ACC112 (cell line): Measurements from ENCODE around the gene VWA2.

ENCODE experiments used
- H2AFZ ChIP-seq: fragments of 200-600 bp; sonication (generic); one replicate; pipeline ENCODE4 v1.6.0; 2017; ENCODE audit warnings: antibody characterized with exemption, low read length; ENCODE audit not compliant: unreplicated experiment
- H3K27ac ChIP-seq: fragments of 200-600 bp; sonication (generic); 2 replicates; pipeline ENCODE4 v1.5.1; 2014; ENCODE audit warnings: low read depth, mild to moderate bottlenecking, antibody characterized with exemption, low read length, moderate library complexity
- H3K27me3 ChIP-seq: fragments of 200-600 bp; sonication (generic); 2 replicates; pipeline ENCODE4 v1.6.1; 2014; ENCODE audit warnings: mild to moderate bottlenecking, antibody characterized with exemption, low read length, moderate library complexity, mixed read lengths; ENCODE audit not compliant: insufficient read depth
- H3K36me3 ChIP-seq: fragments of 200-600 bp; sonication (generic); 2 replicates; pipeline ENCODE4 v1.6.1; 2016; ENCODE audit warnings: mild to moderate bottlenecking, antibody characterized with exemption, low read length, moderate library complexity, mixed read lengths; ENCODE audit not compliant: insufficient read depth
- H3K4me1 ChIP-seq: fragments of 200-600 bp; sonication (generic); one replicate; pipeline ENCODE4 v1.6.1; 2016; ENCODE audit warnings: low read length, mixed read lengths; ENCODE audit not compliant: insufficient read depth, unreplicated experiment, control insufficient read depth
- H3K4me3 ChIP-seq: fragments of 200-600 bp; sonication (generic); 2 replicates; pipeline ENCODE4 v1.5.1; 2014; ENCODE audit warnings: mild to moderate bottlenecking, low read depth, low read length
- H3K79me2 ChIP-seq: fragments of 200-600 bp; sonication (generic); one replicate; pipeline ENCODE4 v1.6.0; 2016; ENCODE audit warnings: low read length; ENCODE audit not compliant: control insufficient read depth, unreplicated experiment, insufficient read depth

Gene VWA2

DNA sequence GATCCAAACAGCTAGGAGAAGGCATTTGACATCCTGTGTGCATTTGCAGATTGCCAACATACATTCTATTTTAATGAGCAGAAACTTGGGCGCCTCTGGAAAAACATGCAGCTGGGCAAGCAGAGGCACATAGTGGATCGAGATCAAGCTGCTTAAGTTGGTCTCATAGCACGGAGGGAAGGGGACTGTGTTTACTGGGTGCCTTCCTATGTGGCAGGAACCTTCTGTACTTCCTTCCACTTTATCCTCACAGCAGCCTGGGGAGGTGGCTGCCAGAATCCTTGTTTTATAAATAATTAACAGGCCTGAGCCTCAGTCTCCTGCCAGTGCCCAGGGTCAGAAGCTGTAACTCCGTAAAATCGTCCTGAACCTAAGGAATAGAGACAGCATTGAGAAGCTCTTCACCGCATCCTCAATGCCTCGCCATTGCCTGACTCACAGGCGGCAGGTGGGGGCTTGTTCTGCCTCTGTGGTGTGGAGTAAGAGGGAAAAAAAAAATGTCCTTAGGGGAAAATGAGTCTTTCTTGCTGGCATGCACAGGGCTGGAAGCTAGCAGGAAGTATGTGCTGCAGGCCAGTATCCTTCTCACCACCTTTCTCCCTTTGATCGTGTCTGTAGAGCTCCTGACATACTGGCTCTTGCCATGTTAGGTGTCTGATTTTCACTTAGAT lies 6.2 kb downstream of the VWA2 start:
- H3K27me3 ChIP-seq, result peaks cover 46% of the 10 kb centered on the region
- H3K79me2 ChIP-seq, result no peaks in the 10 kb centered on the region
- no peaks in the 10 kb centered on the region for H3K36me3 ChIP-seq
- H2AFZ ChIP-seq, result no peak overlapping the region
- no peak overlapping the region for H3K27ac ChIP-seq
- no peak overlapping the region for H3K4me3 ChIP-seq
- no peaks in the 10 kb centered on the region for H3K4me1 ChIP-seq

DNA sequence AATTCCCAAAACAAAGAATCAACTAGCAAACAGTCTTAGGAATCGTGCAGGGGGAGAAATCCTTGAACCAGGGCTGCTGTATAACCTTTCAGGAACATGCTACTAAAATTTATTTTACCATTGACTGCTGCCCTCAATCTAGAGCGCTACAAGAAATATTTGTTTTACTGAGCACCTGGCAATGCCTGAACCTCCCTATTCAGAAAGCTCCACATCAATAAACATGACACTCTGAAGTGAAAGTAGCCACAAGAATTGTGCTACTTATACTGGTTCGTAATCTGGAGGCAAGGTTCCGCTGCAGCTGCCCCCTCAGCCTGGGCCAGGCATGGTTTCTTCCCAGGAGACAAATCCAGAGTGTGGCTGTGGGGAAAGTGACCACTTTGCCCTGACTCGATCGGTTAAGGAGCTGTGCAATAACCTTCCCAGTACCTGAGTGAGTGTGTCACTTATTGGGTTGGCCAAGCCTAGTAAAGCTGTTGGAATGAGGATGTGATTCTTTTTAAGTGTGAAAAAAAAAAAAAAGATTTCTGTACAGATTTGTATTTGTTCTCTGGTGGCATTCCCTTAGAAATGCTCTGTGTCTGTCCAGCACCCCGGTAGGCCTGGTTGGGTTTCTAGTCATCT lies 7.7 kb downstream of the VWA2 start:
- Histone ChIP-seq H3K27ac (no peak overlapping the region), H3K79me2 (no peaks in the 10 kb centered on the region), H2AFZ (no peak overlapping the region), H3K36me3 (no peaks in the 10 kb centered on the region), H3K27me3 (peaks cover 31% of the 10 kb centered on the region), H3K4me1 (no peaks in the 10 kb centered on the region), H3K4me3 (no peak overlapping the region)

DNA sequence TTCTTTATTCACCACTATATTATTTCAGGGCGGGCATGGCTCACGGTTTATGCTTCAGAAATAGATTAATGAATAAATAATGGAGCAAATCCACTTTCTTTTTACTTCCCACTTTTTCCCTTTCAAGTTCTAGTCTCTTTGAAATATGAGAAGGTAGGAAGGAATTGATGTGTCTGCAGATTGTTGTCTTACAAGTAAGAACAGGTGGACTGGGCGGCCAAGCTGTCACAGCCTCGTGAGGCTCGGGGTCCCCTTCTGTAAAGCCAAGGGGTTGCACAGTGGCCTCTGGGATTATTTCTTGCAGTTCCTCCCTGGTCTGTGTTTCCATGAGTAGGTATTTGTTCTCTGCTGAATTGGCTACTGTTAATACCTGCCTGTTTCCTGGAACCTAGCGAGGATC lies 11.2 kb downstream of the VWA2 start:
- Histone ChIP-seq H3K27ac (no peak overlapping the region), H3K36me3 (no peaks in the 10 kb centered on the region), H3K4me1 (no peaks in the 10 kb centered on the region), H3K79me2 (no peaks in the 10 kb centered on the region), H3K27me3 (no peaks in the 10 kb centered on the region), H2AFZ (no peak overlapping the region), H3K4me3 (no peak overlapping the region)

DNA sequence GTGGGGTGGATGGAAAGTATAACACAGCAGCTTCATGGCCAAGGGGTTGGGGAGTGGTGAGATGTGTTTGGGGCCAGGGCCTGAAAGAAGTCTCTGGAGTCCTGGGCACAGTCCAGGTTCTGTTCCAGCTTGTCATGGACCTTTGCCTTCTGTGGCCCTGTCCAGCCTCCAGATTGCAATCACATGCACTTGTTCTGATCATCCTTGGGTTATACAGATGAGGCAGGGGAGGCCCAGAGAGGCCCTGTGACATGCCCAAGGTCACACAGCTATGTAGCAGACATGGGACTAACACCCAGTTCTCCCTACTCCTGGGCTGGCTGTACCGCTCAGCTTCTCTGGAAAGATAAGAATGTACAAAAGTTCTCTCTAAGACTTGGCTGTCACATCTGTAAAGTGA lies 11.7 kb downstream of the VWA2 start:
- Histone ChIP-seq H3K4me1 (no peaks in the 10 kb centered on the region), H3K27ac (no peak overlapping the region), H3K4me3 (no peak overlapping the region), H3K79me2 (no peaks in the 10 kb centered on the region), H2AFZ (no peak overlapping the region), H3K27me3 (no peaks in the 10 kb centered on the region), H3K36me3 (no peaks in the 10 kb centered on the region)

DNA sequence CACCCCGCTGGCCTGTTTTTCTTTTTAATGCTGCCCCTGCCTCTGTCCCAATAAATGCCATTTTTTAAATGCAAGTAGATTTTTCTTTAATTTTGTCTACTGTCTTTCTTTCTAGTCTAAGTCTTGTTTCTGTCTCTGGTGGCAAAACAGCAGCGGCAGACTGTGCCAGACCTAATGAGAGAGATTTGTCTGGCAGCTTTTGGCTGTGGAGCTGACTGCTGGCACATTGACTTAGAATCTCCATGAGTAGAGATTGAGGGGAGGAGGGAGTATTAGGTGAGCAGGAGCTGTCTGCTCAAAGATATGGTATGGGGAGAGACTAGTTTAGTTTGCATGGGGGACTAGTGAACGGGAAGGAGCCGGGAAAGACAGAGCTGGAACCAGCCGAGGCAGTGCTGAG lies 13.0 kb downstream of the VWA2 start:
- Histone ChIP-seq H3K27me3 (no peaks in the 10 kb centered on the region), H2AFZ (no peak overlapping the region), H3K27ac (no peak overlapping the region), H3K4me3 (no peak overlapping the region), H3K4me1 (no peaks in the 10 kb centered on the region), H3K36me3 (no peaks in the 10 kb centered on the region), H3K79me2 (no peaks in the 10 kb centered on the region)

DNA sequence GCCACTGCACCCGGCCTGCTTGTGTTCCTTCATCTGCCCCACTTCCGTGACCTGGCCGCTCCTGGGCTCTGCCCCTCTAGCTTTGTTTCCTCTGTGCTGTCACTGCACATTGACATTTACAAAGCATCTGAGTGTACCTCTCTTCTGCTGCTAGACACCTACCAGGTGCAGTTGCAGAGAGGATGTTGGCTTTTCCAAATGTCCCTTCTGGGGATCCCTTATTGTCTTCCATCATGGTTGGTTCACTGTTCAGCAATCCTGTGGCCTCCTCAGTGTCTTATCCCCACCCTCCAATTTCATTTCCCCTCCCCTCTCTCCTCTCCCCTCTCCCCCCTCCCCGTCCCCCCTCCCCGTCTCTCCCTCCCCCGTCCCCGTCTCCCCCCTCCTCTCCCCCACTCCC lies 13.8 kb downstream of the VWA2 start:
- H3K79me2 ChIP-seq, result no peaks in the 10 kb centered on the region
- no peaks in the 10 kb centered on the region for H3K36me3 ChIP-seq
- H3K27me3 ChIP-seq, result no peaks in the 10 kb centered on the region
- H3K4me3 ChIP-seq, result no peak overlapping the region
- H2AFZ ChIP-seq, result no peak overlapping the region
- H3K4me1 ChIP-seq, result no peaks in the 10 kb centered on the region
- H3K27ac ChIP-seq, result no peak overlapping the region

DNA sequence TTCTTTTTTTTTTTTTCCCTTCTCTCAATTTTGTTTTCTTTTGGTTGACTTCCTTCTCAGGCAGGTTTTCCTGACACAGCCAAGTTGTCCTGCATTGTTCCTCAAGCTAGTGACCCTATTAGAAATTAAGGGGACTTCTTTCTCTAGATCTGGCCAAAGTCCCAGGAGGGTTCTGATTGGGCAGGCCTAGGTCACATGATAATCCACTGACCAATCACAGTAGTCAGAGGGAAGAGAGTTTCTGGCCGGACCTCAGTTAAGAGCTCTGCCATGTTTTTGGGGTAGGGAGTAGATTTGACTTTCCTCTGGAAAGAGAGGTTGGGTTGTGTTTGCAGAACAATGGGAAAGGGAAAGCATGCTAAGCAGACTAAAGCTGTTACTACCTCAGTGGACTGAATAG lies 16.2 kb downstream of the VWA2 start:
- Histone ChIP-seq H3K36me3 (no peaks in the 10 kb centered on the region), H3K79me2 (no peaks in the 10 kb centered on the region), H3K27ac (no peak overlapping the region), H3K4me1 (peaks cover 8% of the 10 kb centered on the region), H2AFZ (no peak overlapping the region), H3K27me3 (no peaks in the 10 kb centered on the region), H3K4me3 (no peak overlapping the region)

DNA sequence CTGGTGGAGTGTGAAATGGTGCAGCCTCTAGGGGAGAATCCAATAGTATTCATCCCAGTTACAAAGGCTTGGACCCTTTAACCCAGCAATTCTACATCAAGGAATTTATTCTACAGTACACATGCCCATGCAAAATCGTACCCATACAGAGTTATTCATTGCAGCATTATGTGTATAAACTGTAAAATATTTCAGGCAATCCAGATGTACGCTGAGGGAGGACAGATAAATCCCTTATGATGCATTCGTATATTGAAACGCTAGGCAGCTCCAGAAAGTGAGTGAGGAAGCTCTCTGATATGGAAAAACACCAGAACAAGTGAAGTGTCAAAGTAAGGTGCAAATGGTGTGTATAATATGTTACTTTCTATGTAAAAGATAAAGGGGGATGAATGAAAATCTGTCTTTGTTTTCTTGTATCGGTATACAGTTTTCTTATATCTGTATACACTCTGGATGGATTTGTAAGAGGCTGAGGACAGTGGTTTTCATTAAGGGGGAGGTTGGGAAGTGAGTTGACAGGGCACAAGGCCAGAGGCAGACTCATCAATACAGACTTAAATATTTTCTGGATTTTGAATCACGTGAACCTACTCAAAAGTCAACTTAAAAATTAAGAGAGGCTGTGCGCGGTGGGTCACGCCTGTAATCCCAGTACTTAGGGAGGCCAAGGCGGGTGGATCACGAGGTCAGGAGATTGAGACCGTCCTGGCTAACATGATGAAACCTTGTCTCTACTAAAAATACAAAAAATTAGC lies 17.1 kb downstream of the VWA2 start:
- H3K27ac ChIP-seq, result no peak overlapping the region
- no peak overlapping the region for H2AFZ ChIP-seq
- no peak overlapping the region for H3K4me3 ChIP-seq
- H3K79me2 ChIP-seq, result no peaks in the 10 kb centered on the region
- no peaks in the 10 kb centered on the region for H3K36me3 ChIP-seq
- H3K4me1 ChIP-seq, result peaks cover 18% of the 10 kb centered on the region
- no peaks in the 10 kb centered on the region for H3K27me3 ChIP-seq

DNA sequence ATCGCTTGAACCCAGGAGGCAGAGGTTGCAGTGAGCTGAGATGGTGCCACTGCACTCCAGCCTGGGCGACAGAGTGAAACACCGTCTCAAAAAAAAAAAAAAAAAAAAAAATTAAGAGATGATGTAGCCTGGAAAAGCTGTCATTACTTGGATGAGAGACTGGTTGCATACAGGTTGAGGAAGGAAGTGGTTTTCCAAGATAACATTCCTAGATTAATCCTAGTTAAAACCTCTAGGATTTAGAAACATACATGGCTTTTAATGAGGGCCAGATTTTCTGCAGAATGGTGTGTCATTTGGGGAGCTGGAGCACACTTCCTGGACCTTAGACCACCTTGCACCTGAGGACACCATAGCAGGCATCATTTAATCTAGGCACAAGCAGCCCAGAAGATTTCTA lies 17.8 kb downstream of the VWA2 start:
- H3K27me3 ChIP-seq, result no peaks in the 10 kb centered on the region

DNA sequence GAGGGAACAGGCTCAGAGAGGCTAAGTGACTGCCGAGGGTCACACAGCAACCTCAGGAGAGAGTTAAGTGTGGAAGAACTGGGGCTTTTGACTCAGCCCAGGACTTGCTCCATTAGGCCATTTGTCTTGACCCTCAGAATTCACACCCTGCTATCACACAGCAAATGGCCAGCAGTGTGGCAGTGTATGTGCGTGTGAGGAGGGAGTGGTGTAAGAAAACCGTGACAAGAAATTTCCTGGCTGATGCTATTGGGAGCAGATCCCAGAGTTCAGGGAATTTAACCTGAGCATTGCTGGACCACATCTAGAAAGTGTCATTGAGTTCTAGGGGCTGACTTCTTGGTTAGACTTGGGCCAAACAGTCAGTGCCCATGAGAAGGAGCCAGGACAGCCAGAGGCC lies 18.4 kb downstream of the VWA2 start:
- no peak overlapping the region for H3K27ac ChIP-seq
- peaks cover 19% of the 10 kb centered on the region for H3K4me1 ChIP-seq
- no peaks in the 10 kb centered on the region for H3K27me3 ChIP-seq
- no peak overlapping the region for H2AFZ ChIP-seq
- H3K79me2 ChIP-seq, result no peaks in the 10 kb centered on the region
- no peak overlapping the region for H3K4me3 ChIP-seq
- H3K36me3 ChIP-seq, result no peaks in the 10 kb centered on the region

More for the DNA sequence above, 17.8 kb downstream of the VWA2 start:
- no peak overlapping the region for H3K27ac ChIP-seq
- peaks cover 19% of the 10 kb centered on the region for H3K4me1 ChIP-seq
- no peak overlapping the region for H3K4me3 ChIP-seq
- no peak overlapping the region for H2AFZ ChIP-seq
- no peaks in the 10 kb centered on the region for H3K36me3 ChIP-seq
- no peaks in the 10 kb centered on the region for H3K79me2 ChIP-seq
